SK-N-MC (cell line): Measurements from ENCODE around the gene PERM1.

ENCODE experiments used
- EZH2 ChIP-seq: fragments of 200-600 bp; sonication (generic); IDR thresholded peaks from one replicate; pipeline ENCODE4 v1.6.1; 2017; ENCODE audit warnings: antibody characterized with exemption
- FOXP2 ChIP-seq: optimal IDR thresholded peaks from 2 replicates; pipeline ENCODE3; 2011; ENCODE audit warnings: mild to moderate bottlenecking, moderate library complexity; ENCODE audit not compliant: insufficient read depth; ENCODE audit errors: extremely low read length, control extremely low read depth
- POLR2AphosphoS5 ChIP-seq: IDR thresholded peaks from 2 replicates; pipeline ENCODE4 v1.6.1; 2012; ENCODE audit warnings: mild to moderate bottlenecking, low read depth, low read length, borderline replicate concordance

GRCh38 chr1:967466-968343 lies 14.2 kb downstream of the PERM1 start:
- TF ChIP-seq EZH2 (no peak), POLR2AphosphoS5 (no peak), FOXP2 (no peak)
